ENCODE measurements around the gene BIRC2.

BIRC2 gene

DNA sequence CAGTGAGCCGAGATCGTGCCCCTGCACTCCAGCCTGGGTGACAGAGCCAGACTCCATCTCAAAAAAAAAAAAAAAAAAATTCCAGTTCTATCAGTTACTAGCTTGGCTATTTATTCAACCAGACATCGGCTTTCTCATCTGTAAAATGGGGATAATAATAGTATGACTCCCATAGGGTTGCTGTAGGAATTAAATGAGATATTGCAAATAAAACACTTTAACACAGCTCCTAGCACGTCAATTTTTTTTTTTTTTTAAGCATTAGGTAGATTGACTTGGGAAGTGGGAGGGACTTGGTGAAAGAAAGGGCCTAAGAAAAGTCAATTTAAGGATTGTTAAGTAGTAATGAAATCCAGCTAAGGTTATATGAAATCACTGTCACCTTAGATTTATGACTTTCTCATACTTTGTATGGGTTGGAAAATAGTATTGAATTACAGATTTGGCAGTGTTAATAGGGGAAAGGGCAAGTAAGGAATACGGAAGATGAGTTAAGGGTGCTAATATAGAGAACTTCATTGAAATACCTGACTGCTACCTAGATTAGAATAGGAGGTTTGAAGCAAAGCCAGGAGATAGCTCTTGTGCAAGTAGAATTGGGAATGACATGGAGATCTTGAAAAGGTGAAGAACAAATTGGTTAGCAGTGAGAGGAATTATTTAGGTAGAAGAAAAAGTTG lies 28.8 kb downstream of the BIRC2 start:
- no peak for DNase-seq

DNA sequence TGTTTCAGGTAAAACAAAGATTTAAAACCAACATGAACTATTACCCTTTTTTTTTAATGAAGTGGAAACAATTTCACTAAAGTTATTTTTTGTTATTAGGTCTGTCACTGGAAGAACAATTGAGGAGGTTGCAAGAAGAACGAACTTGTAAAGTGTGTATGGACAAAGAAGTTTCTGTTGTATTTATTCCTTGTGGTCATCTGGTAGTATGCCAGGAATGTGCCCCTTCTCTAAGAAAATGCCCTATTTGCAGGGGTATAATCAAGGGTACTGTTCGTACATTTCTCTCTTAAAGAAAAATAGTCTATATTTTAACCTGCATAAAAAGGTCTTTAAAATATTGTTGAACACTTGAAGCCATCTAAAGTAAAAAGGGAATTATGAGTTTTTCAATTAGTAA lies 30.9 kb downstream of the BIRC2 start:
- DNase-seq: no peak

DNA sequence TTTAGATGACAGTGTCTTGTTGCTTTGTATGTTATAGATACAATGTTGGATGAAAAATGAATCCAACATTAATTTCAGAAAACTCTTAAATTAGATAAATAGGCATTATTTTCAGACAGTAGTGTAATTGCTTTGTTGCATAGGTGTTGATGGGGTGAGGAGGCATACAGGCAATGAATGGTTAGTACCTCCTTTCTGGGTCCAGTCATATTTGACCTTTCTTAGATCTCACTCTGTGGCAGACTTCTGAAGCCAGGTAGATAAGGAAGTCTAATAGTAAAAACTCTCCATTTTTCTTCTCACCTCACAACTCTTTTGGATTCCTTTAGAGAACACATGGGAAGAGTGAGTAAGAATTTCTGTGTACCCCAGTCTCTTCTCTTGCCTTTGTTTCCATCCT lies 31.8 kb downstream of the BIRC2 start:
- DNase-seq: no peak

DNA sequence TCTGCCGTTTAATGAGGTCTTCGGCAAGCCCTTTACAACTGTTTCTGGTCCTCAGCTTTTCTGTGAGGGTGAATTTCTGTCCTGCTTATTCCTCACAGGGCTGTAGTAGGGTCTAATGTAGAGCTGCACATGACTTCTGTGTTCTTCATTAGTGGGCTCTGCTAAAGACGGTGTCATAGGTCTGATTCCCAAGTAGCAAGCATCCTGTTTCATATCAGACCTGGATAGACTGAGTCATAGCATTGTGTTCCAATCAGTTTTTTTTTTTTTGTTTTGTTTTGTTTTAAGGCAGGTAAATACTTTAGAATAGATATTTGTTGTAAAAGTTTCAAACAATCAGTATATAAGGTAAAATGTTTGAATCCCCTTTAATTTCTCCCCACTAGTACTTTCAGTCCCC lies 35.4 kb downstream of the BIRC2 start:
- DNase-seq: no peak

DNA sequence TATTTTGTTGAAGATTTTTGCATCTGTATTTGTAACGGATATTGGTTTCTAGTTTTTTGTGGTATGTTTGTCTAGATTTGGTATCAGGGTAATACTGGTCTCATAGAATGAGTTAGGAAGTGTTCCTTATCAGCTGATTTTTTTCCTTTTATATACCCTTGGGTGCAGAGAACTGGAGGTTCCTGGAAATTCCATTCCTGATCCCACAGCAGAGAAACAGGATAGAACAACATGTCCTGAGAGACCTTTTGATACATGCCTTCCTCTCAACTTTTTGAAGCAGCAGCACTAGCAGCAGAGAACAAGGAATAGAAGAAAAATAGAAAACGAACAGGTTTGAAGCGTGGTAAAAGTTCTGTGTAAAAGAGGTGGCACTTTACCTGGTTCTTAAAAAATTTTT lies 36.8 kb downstream of the BIRC2 start:
- DNase-seq: no peak

DNA sequence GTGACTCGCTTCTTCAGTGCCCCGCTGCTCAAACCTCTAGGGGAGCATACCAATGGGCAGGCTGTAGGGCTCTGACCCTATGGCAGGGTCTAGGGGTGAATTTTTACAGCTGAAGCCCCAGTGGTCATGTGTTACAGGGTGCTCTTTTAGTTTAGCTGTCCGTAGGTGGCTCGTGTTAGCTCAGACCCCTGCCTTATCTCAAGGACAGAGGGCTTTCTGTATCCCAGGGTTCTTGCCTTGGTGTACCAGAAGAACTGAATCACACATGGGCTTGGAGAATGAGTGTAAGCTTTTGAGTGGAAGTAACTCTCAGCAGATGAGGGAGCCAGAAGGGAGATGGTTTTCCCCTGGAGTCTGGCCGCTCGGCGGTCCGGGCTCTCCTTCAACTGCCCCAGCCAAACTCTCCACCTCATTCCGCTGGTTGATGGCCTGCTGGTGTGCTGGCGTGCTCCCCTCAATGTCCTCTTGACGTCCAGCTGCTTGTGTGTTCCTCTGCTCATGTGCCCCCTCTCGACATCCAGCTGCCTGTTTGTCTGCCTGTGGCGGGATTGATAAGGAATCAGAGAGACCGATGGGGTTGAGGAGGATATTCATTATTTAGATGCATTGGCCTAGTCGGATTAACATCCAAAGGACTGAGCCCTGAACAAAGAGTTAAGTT lies 37.5 kb downstream of the BIRC2 start:
- no peak for DNase-seq

DNA sequence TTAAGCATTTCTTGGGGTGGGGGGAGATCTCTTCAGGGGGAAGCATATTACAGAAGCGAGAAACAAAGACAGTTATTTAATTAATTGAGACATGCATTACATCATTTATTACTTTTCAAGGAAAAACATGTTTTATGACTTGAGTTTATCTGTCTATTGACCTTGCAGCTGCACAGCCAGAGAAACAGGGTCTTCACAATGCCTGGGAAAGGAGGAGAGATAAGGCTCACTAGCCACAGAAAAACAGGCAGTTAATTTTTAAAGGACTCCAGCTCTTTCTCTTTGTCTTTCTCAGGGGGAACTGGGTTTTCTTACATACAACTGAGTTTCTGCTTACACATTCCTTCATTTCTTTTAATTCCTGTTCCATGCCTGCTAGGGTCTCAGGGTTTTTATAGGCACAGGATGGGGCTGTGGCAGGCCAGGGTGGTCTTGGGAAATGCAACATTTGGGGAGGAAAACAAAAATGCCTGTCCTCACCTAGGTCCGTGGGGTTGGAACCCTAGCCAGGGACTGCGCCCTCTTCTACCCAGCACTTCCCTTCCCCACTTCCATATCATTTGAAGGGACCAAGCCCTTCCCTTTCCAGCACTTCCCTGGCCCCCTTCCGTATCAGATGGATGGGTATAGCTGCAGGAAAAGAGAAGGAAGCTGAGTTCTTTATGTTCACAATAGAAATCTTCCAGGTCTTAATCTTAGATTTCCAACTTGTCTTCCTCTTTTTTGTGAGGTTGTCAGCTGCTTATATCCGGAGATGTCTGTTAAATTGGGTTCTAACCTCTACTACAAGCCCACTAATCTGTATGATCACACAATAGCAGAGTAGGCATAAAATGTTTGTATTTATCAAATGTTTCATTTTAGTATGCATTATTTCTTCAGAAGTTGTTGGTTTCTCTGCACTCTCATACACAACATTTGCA lies 38.3 kb downstream of the BIRC2 start:
- no peak for DNase-seq

DNA sequence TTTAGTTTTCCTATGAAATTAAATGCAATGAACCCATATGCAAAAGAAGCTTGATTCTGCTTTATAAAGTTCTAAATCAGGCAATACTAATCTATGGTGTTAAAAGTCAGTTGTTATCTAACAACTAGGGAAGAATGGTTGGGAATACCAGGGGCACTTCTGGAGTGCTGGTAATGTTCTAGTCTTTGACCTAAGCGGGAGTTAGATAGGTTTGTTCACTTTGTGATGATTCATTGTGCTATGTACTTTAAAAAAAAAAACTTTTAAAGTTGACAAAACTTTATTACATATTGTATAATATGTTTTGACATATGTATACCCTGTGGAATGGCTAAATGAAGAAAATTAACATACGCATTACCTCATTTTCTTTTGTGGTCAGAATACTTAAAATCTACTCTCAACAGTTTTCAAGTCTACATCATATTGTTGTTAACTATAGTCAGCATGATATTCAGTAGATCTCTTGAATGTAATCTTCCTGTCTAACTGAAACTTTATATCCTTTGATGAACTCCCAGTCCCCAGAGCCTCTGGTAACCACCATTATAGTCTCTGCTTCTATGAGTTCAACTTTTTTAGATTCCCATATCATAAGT lies 39.2 kb downstream of the BIRC2 start:
- DNase-seq: no peak

DNA sequence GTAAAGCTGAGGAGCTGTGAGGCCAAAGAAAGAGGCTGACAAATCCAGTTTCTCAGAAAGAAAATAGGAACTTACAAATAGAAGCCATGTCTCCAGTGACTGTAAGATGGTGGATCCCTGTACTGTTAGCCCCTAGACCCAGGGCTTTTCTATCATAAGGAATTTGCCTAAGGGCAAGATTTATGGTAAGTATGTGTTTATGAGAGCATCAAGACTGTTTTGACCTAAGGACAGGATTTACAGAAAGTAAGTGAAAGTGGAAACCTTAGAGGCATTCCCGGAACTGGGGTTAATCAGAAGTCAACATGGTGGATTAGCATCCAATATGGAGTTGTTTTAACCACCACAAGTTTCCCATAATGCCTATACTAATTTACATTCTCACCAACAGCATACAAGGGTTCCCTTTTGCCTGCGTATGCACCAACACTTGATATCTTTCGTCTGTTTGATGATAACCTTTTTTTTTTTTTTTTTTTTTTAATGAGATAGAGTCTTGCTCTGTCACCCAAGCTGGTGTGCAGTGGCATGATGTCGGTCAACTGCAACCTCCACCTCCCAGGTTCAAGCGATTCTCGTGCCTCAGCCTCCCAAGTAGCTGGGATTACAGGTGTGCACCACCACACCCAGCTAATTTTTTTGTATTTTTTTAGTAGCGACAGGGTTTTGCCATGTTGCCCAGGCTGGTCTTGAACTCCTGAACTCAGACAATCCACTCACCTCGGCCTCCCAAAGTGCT lies 40.2 kb downstream of the BIRC2 start:
- DNase-seq: no peak

DNA sequence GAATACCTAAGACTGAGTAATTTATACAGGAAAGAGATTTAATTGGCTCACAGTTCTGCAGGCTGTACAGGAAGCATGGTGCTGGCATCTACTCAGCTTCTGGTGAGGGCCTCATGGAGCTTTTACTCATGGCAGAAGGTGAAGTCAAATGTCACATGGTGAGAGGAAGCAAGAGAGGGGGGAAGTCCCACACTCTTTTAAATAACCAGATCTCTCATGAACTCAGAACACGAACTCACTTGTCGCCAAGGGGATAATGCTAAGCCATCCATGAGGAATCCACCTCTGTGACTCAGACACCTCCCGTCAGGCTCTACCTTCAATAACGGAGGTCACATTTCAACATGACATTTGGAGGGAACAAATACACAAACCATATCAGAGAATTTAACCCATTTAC lies 42.2 kb downstream of the BIRC2 start:
- DNase-seq: no peak

DNA sequence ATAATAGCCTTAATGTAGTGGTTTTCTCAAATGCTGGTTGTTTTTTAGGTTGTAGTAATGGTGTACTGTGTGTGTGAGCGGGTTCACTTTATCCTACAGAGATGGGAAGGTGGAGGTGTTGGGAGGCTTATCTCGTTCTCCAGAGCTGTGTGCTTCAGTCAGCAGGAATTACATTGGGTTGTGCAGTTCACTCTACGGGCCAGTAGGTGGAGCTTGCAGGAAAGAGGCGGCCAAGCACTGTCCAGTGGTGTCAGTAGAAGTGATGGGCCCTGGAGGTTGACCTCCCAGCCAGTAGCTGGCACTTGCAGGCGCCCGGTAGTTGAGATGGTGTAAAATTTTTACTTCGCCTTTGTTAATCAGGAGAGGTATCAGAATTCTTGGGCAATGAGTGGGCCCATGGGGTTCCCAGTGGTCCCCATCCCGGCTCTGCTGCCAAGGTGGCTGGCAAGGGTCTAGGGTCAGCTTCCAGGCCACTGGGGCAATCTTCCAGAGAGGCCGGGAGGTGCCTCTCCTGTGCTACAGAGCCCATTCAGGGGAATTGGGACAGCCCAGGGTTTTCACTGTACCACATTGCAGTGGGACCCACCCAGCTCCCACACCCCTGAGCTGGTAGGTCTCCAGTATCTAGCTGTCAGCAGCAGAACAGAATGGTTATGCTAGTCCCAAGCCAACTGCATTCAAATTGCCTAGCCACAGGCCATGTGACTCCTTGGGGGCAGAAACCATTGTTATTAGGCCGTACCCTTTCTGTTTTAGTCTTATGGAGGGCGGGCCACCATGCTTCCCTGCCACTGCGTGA lies 43.9 kb downstream of the BIRC2 start:
- DNase-seq: peak; percentile 26

DNA sequence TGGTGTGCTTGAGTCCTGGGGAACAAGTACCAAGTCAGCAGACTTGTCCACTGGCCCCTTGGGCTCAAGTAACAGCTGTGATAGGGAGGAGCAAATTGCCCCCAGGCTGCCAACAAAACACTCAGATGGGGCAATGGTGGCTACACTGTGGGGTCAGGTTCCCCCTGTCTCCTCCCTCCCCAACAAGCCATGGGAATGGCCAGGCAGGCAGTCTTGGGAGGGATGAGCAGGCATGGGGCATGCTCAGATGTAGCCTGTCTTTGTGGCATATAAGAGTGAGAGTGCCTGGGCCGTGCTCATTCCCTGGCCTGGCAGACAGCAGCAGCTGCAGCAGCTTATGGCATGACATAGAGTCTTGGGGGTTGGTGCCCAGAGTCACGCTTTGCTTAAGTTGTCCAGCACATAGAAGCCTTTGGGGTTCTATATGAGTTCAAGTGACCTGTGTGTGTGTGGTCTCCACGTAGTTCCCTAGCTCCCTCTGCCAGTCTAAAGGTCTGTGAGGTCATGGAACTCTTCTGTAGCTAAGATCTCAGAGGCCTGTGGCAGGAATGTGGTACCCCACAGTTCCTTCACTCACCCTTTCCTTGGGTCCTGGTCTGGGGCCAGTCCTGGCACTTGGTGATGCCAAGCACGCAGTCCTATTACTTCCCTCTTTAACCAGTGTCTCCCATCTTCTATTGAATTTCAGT lies 44.7 kb downstream of the BIRC2 start:
- DNase-seq: no peak

DNA sequence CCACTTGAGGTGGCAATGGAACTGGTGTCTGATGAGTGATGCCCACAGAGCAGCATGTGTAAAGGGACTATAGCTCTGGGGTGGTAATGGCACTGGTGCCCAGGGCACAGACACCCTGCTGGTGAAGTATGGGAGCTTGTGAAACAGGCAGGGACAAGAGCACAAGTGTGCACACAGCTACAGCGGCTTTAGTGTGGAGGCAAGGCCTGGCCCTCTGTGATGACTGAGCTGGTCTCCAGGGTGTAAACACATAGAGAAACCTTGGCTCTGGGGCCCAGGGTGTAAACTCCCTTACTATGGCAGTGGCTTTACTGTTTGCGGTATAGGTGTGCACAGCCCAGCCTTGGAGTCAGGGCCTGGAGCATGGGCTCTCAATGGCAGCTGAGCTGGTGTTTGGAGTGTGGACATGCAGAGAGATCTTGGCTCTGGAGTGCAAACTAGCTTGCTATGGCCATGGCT lies 46.3 kb downstream of the BIRC2 start:
- no peak for DNase-seq

DNA sequence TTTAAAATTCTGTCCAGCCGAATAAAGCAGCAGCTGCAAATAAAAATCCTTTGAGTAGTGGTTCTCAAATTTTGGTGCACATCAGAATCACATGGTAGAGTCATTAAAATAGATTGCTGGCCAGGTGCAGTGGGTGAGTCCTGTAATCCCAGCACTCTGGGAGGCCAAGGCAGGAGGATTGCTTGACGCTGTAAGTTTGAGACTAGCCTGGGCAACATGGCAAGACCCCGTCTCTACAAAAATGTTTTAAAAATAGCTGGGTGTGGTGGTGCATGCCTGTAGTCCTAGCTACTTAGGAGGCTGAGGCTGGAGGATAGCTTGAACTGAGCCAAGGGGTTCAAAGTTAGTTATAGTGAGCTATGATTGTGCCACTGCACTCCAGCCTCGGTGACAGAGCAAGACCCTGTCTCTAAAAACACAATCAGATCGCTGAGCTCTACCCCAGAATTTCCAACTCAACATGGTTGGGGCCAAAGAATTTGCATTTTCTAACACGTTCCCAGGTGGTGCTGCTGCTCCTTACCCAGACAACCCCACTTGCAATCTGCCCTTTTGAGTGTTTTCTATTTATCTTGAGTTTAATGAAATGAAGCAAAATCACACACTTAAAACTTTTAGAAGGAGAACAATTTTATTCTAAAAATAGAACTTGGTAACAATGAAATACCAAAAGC lies 48.8 kb downstream of the BIRC2 start:
- no peak for DNase-seq

DNA sequence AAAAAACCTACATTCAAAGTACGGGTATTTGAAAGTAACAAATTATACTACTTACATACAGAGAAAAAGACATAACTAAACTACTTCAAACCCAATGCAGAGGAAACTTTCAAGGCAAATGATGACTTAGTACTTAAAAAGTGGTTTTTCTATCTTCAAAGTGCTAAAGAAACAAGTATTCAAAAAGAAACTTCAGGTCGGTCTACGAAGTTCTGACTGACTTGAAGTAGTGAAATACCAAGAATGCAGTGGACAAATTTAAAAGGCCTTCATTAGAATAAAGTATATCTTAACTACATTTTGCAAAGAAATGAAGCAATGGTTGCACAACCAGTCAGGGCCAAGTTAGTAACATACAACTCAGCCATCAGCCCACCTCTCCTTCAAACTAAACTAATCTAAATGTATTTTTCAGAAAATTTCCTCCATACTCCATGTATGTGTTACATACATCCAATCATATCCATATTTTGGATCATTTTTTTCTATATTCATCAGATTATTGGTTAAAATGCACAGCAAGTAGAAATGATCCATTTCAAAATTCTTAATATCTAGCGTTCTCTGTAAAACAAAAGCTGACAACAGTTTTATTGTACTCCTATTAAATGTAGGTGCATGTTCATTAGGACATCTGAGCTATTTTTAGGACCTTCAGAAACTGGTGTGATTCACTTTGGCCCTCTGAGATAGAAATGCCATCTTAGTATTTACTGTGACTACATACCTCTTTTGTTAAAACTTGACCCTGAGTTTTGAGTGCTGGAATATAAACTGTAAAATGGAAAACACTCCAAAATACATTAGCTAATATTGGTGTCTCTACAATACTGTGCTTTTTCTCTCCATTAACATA lies 49.9 kb downstream of the BIRC2 start:
- no peak for DNase-seq

DNA sequence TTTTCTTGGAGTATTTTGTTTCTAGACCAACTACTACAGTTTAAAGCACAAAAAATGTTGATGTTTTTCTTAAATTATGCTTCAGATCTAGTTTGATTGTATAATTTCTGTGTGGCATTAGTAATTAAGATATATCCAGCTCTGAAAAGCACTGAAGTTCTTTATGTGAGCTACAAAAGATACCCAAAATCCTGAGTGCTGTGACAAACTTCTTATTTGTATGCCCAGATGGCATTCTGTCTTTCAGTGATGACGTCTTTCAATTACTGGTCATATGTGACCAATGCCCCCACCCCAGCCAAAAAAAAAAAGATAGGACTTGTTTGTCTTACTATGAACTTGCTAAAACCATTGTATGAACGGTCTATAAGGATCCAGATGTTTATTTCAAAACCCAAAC lies 51.3 kb downstream of the BIRC2 start:
- no peak for DNase-seq

DNA sequence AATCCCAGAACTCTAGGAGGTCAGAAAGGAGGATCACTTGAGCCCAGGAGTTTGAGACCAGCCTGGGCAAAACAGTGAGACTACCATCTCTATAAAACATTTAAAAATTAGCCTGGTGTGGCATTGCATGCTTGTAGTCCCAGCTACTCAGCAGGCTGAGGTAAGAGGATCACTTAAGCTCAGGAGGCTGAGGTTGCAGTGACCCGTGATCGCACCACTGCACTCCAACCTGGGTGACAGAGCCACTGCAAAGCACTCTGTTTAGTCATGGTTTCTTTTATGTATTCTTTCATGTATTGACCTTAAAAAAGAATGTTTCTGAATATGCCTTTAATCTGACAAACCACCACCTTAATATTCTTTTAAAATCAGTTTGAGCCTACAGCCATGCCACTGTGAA lies 52.2 kb downstream of the BIRC2 start:
- DNase-seq: no peak

DNA sequence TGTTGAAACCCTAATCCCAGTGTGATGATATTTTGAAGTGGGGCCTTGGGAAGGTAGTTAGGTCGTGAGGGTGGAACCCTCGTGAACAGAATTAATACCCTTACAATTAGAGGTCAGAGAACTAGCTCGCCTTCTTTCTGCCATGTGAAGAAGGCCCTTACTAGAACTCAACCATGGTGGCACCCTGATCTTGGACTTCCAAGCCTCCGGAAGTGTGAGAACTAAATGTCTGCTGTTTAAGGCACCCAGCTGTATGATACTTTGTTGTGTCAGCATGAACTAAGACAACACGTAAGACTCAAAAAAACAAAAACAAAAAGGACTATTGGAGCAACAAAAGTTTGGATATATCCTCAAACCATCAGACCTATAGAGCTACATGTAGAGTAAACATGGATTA lies 53.6 kb downstream of the BIRC2 start:
- no peak for DNase-seq

DNA sequence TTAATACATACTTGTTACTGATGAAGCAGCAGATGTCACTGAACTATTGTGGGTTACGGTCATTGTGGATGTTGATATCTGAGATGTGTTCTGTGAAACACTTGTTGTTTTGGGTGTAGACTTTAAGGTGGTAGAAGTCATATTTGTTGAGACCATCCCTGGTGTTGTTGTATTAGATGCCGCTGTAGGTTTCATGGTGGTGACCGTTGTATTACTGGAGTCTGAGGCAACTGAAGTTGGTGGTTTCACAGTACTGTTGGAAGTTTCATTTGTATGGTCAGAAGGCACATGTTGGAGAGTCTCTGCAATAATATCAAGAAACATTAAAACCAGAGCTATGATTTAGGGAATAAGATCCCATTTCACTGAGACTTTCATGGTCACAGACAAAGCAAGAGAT lies 54.9 kb downstream of the BIRC2 start:
- DNase-seq: no peak

DNA sequence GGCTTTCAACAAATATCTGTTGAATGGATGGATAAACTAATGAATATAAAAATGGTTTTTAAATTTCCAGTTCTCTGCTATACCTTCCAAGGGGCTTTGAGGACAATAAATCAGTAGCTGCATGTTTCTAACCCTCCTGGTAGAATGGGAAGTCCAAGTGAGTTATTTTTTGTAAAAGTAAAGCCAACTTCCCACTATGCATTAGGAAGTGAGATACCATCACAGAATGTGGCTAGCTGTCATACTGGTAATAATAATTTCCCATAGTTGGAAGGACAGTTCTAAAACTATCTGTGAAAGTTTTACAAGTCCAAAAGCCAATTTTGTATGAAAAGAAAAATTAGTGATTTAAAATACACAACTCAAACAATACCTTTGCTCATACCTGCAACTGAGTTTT lies 55.5 kb downstream of the BIRC2 start:
- DNase-seq: no peak

Measured in stimulated activated naive CD4-positive, alpha-beta T cell treated with Interleukin-2 at 50 U/mL for 16 hours (primary cell).